Osteocyte (in vitro differentiated cells): ENCODE measurements around the gene AMOTL1. TPM values are rescaled to one million over a fixed set of nuclear protein-coding genes. Genes with fewer than 3 reads are reported as not detected.
A peak's percentile ranks its signal among the peaks of the same experiment; 100 is the strongest.
"Not testable (repeated sequence)": the region's sequence is repeated elsewhere in the genome, so short reads cannot be mapped to it uniquely, and the experiment has no call there.

Experiments used
- DNase-seq: peaks from one replicate; pipeline ENCODE4 v3.0.0; 2021; ENCODE audit warnings: mixed read lengths; ENCODE audit not compliant: unreplicated experiment; ENCODE audit errors: extremely low spot score
- H3K27ac Mint-ChIP-seq: one replicate; pipeline ENCODE4 v1.8.0; 2021; ENCODE audit warnings: mild to moderate bottlenecking, mixed read lengths; ENCODE audit not compliant: unreplicated experiment
- H3K27me3 Mint-ChIP-seq: one replicate; pipeline ENCODE4 v1.8.0; 2021; ENCODE audit warnings: mixed read lengths; ENCODE audit not compliant: unreplicated experiment
- H3K36me3 Mint-ChIP-seq: one replicate; pipeline ENCODE4 v1.8.0; 2021; ENCODE audit warnings: mixed read lengths; ENCODE audit not compliant: unreplicated experiment
- H3K4me1 Mint-ChIP-seq: one replicate; pipeline ENCODE4 v1.8.0; 2021; ENCODE audit warnings: mixed read lengths; ENCODE audit not compliant: unreplicated experiment
- H3K4me3 Mint-ChIP-seq: one replicate; pipeline ENCODE4 v1.8.0; 2021; ENCODE audit warnings: mild to moderate bottlenecking, moderate library complexity, mixed read lengths; ENCODE audit not compliant: unreplicated experiment
- H3K9me3 Mint-ChIP-seq: one replicate; pipeline ENCODE4 v1.8.0; 2021; ENCODE audit warnings: mixed read lengths; ENCODE audit not compliant: unreplicated experiment
- CTCF ChIP-seq: fragments of 200-600 bp; sonication (generic); IDR thresholded peaks from 2 replicates; pipeline ENCODE4 v1.5.0; 2021; ENCODE audit warnings: antibody characterized with exemption, mild to moderate bottlenecking, moderate library complexity
- total RNA-seq: library from RNA; stranded (reverse); gene quantifications from 2 replicates; pipeline ENCODE4 v1.2.1, GENCODE V29; 2021

The AMOTL1 gene
- total RNA-seq, 1 donor from 2014 or later = 66.6 TPM

GRCh38 chr11:94844031-94844430, 75.9 kb downstream of the AMOTL1 start:
- Mint-ChIP-seq H3K4me1 (peaks cover 45% of the 10 kb centered on the region), H3K4me3 (no peak overlapping the region), H3K36me3 (peaks cover 21% of the 10 kb centered on the region), H3K27ac (no peak overlapping the region), H3K9me3 (no peaks in the 10 kb centered on the region), H3K27me3 (no peaks in the 10 kb centered on the region)
- no peak for DNase-seq
- no peak for TF ChIP-seq CTCF

GRCh38 chr11:94845622-94846021, 77.5 kb downstream of the AMOTL1 start:
- Mint-ChIP-seq H3K27me3 (no peaks in the 10 kb centered on the region), H3K4me1 (peaks cover 39% of the 10 kb centered on the region), H3K9me3 (no peaks in the 10 kb centered on the region), H3K36me3 (peaks cover 24% of the 10 kb centered on the region), H3K4me3 (no peak overlapping the region), H3K27ac (peak overlapping the region; percentile 80)
- TF ChIP-seq CTCF = no peak
- DNase-seq = no peak

- H3K36me3 Mint-ChIP-seq = peaks cover 44% of the 10 kb centered on the region
- peak overlapping the region; percentile 91 for H3K27ac Mint-ChIP-seq
- no peaks in the 10 kb centered on the region for H3K27me3 Mint-ChIP-seq
- H3K4me3 Mint-ChIP-seq = no peak overlapping the region
- no peak for DNase-seq
- H3K4me1 Mint-ChIP-seq = peaks cover 38% of the 10 kb centered on the region
- H3K9me3 Mint-ChIP-seq = no peaks in the 10 kb centered on the region
- TF ChIP-seq CTCF = no peak
These were observed 81.7 kb downstream of the AMOTL1 start for GRCh38 chr11:94849839-94850238.

GRCh38 chr11:94851864-94852636, 83.9 kb downstream of the AMOTL1 start:
- H3K4me3 Mint-ChIP-seq = no peak overlapping the region
- peaks cover 59% of the 10 kb centered on the region for H3K36me3 Mint-ChIP-seq
- TF ChIP-seq CTCF = no peak
- H3K27ac Mint-ChIP-seq = no peak overlapping the region
- DNase-seq = no peak
- no peaks in the 10 kb centered on the region for H3K27me3 Mint-ChIP-seq
- H3K9me3 Mint-ChIP-seq = no peaks in the 10 kb centered on the region
- H3K4me1 Mint-ChIP-seq = peaks cover 36% of the 10 kb centered on the region

- H3K27me3 Mint-ChIP-seq, H3K9me3 Mint-ChIP-seq: not testable (repeated sequence)
- H3K36me3 Mint-ChIP-seq = peaks cover 71% of the 10 kb centered on the region
These were observed 85.1 kb downstream of the AMOTL1 start for GRCh38 chr11:94853288-94853687.

More at GRCh38 chr11:94853288-94853687, 85.1 kb downstream of the AMOTL1 start:
- not testable (repeated sequence) for H3K27ac Mint-ChIP-seq, DNase-seq, H3K4me3 Mint-ChIP-seq
- peaks cover 35% of the 10 kb centered on the region for H3K4me1 Mint-ChIP-seq
